ENCODE results near the gene MON2.
A peak's percentile ranks its signal among the peaks of the same experiment; 100 is the strongest.
"Not testable (repeated sequence)": the region's sequence is repeated elsewhere in the genome, so short reads cannot be mapped to it uniquely, and the experiment has no call there.

The MON2 gene, protein sequence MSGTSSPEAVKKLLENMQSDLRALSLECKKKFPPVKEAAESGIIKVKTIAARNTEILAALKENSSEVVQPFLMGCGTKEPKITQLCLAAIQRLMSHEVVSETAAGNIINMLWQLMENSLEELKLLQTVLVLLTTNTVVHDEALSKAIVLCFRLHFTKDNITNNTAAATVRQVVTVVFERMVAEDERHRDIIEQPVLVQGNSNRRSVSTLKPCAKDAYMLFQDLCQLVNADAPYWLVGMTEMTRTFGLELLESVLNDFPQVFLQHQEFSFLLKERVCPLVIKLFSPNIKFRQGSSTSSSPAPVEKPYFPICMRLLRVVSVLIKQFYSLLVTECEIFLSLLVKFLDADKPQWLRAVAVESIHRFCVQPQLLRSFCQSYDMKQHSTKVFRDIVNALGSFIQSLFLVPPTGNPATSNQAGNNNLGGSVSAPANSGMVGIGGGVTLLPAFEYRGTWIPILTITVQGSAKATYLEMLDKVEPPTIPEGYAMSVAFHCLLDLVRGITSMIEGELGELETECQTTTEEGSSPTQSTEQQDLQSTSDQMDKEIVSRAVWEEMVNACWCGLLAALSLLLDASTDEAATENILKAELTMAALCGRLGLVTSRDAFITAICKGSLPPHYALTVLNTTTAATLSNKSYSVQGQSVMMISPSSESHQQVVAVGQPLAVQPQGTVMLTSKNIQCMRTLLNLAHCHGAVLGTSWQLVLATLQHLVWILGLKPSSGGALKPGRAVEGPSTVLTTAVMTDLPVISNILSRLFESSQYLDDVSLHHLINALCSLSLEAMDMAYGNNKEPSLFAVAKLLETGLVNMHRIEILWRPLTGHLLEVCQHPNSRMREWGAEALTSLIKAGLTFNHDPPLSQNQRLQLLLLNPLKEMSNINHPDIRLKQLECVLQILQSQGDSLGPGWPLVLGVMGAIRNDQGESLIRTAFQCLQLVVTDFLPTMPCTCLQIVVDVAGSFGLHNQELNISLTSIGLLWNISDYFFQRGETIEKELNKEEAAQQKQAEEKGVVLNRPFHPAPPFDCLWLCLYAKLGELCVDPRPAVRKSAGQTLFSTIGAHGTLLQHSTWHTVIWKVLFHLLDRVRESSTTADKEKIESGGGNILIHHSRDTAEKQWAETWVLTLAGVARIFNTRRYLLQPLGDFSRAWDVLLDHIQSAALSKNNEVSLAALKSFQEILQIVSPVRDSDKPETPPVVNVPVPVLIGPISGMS (N-terminal part only)

DNA sequence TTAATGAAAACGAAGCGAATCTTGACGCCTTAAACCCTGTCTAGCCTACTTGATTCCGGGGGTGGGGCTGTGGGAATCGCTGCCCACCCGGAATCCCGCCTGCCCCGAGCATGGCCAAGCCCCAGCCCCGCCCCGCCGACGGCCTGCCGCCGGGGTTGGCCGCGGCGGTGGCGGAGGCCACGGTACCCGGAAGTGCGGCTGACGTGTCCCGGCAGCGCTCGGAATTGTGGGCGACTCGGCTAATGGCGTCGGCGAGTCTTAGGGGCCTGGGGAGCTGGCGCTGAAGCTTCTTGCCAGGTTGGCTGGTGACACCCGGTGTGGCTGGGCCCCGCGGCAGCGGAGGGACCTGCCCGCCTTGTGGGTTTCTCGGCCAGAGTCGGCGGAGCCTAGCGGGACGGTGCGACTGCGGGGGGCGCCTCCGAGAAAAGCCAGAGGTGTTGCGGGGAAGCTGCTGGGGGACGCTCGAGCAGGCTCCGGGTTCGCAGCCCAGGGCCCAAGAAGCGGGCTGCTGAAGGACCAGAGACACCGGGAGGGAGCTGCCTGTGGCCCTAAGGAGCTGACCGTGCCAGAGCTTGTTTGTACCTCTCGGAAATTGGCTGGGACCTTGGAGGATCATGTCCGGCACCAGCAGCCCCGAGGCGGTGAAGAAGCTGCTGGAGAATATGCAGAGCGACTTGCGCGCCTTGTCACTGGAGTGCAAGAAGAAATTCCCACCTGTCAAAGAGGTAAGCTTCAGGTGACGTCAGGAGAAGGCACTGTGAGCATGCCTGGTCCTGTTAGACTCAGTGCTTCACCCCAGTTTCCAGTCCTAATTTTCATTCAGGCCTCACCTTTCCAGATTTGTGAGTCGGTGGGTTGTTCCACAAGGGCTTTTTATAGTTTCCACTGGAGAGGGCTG is at the start of gene MON2:
Gene MON2, plus strand, starts transcription at position 233 of the 898 bp plus-strand sequence. Its CDS starts 382 bp downstream, at position 615.
- peak; percentile 94 for DNase-seq (ENCODE audit: low spot score)

DNA sequence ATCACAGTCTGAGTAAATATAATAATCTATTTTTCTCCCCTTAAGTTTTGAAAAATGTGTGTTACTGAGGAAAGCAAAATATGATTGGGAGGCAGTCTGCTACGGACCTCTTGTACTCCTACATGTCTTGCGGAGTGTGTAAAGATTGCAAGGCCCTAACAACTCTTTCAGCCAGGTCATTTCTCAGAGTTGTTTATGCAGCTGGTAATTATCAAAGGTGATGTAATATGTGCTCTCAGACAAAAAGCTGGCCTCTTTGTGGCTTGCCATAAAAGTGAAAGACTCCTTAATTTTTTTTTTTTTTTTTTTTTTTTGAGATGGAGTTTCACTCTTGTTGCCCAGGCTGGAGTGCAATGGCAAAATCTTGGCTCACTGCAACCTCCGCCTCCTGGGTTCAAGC is 40.5 kb upstream of the MON2 start:
- no peak for DNase-seq (ENCODE audit: low spot score)

DNA sequence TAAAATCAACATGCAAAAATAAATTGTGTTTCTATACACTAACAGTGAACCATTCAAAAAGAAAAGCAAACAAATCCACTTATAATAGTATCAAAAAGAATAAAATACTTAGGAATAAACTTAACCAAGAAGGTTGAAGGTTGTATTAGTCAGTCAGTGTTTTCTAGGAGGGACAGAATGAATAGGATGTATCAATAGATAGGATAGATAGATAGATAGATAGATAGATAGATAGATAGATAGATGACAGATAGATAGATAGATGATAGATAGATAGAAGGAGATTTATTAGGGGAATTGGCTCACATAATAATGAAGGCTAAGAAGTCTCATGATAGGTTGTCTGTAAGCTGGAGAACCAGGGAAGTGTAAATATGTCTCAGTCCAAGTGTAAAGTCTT is 37.2 kb upstream of the MON2 start:
- DNase-seq (ENCODE audit: low spot score): no peak

DNA sequence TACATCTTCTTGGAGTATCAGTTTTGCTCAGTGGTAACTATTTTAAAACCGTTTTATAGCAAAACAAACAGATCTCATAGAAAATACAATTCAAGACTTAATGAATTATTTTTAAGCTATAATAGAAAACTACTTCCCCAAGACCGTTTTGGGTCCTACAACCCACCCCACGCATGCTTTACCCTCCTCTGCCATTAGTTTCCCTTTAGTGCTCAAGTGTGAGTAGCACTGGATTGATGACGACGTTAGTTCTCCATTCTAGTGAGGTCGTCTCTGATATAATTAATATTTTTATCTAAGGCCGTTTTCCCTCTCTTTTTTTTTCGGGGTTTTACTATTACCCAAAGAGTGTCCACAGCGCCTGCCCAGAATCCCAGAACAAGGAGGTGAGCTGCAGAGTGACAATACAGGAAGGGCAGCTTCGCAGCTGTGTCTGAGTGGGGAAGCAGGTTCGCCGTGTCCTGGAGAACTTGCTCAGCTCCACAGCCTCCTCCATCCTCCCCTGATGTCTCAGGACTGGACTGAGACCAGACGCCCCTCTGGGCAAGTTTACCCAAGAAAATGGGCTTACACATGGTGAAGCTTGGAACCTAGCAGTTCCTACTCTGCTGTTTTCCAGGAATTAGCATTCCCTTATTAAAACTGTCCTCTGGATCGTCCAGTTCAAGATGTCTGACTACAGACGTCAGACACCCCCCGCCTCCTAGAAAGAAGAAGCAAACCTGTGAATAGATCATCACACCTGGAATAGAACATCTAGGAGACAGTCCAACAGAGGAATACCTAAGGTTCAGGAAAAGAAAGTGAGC is 31.9 kb upstream of the MON2 start:
- no peak for DNase-seq (ENCODE audit: low spot score)

DNA sequence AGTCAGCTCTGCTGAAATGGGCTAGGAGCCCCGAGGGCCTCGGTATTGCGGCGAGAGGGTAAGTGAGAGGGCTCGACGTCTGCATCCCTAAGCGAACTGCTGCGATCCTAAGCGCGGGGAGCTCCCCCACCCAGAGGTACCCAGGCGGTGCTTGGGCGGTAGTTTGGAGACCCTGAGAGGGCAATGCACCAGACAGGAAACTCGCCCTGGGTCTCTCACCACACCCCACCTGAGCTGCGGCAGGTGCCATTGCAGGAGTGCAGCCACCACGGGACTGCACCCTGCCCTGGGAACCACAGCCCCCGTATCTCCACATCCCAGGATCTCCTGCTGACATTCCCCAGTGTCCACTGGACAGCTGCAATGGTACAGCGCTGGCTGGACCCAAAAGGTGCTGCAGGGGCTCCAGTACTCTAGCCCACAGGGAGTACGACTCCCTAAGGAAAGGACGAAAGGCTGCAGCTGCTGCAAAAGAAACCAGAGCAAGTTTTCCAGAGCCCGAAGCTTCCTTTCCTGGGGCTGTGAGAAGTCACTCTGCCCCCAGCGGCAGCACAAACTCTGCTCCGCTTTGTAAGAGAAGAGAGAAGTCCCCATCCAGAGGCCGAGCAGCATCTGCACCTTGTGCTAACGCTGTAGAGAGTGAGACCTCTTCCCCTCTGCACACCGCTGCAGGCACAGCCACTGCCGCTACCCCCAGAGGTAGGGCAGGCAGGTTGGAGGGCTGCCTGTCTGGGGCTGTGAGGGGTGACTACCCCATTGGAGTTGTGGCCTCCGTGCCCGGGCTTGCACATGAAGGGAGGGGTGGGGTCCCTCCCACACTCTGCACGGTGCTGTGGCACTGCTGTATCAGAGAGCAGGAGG is 31.1 kb upstream of the MON2 start:
- DNase-seq (ENCODE audit: low spot score): no peak

DNA sequence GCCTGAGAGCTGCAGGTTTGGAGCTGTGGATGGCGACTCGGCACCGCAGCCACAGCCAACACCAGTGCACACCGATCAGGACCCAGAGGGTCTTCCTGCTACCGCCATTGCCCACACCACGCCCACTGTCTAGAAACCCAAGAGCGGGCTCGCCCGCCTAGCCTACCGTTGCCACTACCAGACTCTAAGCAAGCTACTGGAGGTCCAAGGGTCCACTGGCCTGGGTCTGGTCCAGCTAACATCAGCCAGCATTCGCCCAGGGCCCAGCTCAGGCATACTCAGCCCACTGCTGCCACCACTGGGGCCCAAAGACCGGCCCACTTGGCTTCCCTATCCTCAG is 30.5 kb upstream of the MON2 start:
- no peak for DNase-seq (ENCODE audit: low spot score)

DNA sequence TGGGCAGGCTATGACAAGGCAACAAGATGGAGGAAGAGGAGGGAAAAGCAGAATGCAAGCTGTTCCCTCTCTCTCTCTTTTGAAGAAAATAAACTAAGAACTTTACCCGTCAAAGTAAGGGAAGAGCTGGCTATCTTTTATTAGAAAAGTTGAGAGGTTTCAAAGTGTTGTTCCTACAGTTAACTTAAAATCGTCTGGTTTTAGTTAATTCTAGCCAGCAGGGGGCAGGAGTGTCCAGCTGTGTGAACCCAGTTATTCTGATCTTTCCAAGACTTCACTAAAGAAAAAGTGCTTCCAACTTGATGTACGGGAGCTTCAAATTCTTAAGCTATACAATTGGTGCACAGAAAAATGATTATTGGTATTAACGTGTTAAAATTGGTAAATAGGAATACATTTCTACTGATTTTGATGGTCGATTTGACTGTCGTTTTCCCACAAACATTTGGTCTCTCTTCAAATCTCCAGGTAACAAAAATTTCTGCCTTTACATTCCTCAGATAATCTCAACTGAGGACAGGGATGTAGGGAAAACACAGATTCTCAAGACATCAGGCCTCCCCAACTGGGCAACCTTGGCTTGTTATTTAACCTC is 28.4 kb upstream of the MON2 start:
- no peak for DNase-seq (ENCODE audit: low spot score)

DNA sequence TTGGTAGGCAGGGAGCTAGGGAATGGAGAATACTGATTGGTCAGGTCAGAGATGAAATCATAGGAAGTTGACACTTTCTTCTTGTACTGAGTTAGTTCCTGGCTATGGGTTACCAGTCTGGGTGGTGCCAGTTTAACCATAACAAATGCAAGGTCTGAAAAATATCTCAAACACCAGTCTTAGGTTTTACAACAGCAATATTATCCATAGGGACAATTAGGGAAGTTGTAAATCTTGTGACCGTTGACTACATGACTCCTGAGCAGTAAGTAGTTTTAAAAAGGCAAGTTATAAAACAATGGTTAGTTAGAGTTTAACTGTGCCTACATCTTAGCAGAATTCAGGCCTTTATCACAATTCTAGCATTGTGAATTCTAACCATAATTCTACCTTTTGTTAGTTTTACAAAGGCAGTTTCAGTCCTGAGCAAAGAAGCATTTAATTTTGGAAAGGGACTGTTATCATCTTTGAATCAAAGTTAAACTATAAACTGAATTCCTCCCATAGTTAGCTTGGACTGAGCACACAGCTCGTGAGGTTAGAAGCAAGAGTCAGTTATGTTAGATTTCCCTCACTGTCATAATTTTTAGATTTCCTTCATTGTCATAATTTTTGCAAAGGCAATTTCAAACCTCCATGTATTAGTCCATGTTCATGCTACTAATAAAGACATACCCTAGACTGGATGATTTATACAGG is 19.7 kb upstream of the MON2 start:
- no peak for DNase-seq (ENCODE audit: low spot score)

DNA sequence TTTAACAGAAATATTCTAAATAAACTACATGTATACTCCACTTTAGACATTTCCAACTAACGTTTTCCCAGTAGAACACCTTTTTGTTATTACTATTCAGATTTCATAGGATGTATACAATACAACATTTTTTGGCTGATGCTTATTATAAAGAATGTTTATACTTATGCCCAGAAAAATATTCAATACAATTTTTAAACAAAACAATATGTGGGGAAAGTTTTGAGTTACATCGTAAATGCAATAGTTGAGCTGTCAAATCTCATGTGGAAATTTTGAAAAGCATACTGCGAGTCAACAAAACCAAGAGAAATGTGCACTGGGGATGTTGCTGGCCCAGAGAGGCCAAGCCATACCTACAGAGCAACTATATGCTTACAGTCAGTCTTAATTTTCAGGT is 18.2 kb upstream of the MON2 start:
- DNase-seq (ENCODE audit: low spot score): no peak

DNA sequence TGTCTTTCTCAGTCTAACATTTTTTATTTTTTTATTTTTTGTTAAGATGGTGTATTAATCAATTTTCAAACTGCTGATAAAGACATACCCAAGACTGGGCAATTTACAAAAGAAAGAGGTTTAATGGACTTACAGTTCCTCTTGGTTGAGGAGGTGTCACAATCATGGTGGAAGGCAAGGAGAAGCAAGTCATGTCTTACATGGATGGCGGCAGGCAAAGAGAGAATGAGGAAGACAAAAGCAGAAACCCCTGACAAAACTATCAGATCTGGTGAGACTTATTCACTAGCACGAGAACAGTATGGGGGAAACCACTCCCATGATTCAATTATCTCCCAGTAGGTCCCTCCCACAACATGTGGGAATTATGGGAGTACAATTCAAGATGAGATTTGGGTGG is 11.2 kb upstream of the MON2 start:
- not testable (repeated sequence) for DNase-seq (ENCODE audit: low spot score)

DNA sequence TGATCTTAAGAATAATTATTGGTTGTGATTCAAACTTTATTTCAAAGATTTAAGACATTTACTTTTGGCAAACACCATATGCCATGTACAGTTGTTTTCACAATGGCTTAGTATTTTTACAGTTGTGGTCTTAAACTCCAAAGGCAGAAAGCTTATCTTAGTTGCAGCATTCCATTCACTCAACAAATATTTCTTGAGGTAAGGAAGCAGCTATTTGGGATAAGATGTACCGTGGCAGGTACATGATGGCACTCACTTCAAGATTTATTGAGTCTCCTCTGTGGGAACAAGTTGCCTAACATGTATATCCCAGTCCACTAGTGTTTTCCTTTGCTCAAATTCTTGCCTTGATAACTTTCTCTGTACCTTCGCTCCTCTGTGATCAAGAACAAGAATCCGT is 8.0 kb upstream of the MON2 start:
- DNase-seq (ENCODE audit: low spot score): no peak

DNA sequence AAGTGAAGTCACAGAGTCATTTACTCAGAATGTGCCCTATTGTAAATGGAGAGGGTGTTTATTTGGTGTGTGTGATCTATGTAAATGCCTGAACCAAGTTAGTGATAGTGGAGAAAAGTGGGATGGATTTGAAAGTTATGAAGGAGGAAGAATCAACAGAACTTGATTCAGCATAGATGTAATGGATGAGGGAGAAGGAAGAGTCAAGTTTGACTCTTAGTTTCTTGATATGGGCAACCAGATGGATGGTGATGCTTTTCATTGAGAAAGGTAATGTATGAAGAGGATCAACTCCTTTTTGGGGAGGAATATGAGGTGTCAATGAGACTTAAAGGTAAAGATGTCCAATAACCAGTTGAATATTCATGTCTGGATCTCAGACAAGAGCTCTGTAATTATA is 6.7 kb upstream of the MON2 start:
- no peak for DNase-seq (ENCODE audit: low spot score)

DNA sequence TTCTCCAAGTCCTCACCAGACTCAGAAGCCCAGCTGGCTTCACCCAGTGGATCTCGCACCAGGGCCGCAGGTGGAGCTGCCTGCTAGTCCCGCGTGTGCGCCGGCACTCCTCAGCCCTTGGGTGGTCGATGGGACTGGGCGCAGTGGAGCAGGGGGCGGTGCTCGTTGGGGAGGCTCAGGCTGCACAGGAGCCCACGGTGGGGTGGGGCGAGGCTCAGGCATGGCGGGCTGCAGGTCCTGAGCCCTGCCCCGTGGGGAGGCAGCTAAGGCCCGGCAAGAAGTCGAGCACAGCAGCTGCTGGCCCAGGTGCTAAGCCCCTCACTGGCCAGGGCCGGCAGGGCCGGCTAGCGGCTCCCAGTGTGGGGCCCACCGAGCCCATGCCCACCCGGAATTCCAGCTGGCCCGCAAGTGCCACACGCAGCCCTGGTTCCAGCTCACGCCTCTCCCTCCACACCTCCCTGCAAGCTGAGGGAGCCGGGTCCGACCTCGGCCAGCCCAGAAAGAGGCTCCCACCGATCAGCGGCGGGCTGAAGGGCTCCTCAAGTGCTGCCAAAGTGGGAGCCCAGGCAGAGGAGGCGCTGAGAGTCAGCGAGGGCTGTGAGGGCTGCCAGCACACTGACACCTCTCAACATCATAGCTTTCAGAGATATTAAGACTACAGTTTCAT is 5.3 kb upstream of the MON2 start:
- not testable (repeated sequence) for DNase-seq (ENCODE audit: low spot score)

DNA sequence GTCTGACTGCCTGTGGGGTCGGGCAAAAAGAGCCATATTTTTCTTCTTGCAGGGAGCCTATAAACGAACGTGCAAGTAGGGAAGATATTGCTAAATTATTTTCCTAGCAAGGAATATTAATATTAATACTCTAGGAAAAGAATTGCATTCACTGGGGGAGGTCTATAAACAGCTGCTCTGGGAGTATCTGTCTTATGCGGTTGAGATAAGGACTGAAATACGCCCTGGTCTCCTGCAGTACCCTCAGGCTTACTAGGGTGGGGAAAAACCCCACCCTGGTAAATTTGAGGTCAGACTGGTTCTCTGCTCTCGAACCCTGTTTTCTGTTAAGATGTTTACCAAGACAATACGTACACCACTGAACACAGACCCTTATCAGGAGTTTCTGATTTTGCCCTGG is 3.4 kb upstream of the MON2 start:
- not testable (repeated sequence) for DNase-seq (ENCODE audit: low spot score)

DNA sequence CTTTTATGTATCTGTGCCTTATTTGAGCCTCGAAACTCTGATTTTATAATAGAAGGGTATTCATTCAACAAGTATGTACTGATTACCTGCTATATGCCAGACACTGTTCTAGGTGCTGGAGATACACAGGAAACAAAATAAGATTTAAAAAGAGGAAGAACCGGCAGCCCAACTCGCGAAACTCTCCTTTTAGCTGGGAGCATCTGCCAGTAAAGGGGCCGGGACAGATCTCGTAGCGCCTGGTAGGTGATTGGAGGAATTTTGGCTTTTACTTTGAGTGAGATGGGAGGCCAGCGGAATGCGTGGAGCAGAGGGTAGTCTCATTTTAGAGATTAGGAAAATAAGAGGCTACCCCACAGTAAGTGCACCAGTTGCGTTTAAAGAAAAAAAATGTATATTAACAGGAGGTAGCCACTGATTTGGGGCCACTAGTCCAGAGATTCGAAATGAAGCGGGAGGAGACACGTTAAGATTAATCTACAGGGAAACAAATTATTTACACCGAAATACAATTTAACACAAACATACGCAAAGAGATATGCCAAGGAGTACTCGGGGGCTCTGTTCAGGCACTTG is 520 bp upstream of the MON2 start:
- peak; percentile 74 for DNase-seq (ENCODE audit: low spot score)

DNA sequence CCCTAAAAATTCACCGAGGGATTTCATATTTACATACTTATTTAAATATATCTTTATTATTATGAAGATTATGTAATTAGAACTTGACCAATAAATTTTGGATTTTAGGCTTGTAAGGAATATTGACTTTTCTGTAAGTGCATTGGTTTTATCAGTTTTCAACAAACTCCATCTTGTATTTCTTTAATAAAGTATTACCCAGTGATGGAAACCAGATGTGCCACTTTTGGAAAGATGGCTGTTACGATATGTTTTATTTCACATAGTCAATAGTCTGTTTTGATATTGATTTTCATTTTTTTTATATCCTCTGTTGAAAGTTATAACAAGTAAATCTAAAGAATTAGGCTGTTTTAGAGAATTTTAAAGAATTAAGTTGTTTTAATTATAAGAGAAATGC is 1.8 kb downstream of the MON2 start:
- DNase-seq (ENCODE audit: low spot score): no peak

DNA sequence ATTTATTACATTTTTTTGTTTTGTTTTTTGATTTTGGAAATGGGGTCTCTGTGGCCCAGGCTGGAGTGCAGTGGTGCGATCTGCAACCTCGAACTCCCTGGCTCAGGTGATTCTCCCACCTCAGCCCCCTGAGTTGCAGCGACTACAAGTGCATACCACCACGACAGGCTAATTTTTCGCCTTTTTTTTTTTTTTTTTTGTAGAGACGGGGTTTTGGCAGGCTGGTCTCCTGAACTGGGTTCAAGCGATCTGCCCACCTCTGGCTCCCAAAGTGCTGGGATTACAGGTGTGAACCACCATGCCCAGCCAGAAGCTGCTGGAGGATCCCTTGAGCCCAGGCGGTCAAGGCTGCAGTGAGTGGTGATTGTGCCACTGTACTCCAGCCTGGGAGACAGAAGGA is 2.3 kb downstream of the MON2 start:
- no peak for DNase-seq (ENCODE audit: low spot score)

DNA sequence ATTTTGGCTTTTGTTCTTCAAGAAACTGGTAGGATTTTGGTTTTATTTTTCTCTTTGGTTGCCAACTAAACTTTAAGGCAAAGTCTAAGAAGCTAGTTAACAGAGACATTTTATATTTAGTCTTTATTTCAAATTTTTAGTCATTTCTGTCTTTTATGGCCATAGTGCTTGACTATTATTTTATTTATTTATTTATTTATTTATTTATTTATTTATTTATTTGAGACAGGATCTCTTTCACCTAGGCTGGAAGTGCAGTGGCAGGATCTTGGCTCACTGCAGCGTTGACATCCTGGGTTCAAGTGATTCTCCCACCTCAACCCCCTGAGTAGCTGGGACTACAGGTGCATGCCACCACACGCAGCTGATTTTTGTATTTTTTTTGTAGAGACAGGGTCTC is 3.1 kb downstream of the MON2 start:
- DNase-seq (ENCODE audit: low spot score): no peak
